Activated naive CD4-positive, alpha-beta T cell treated with Interleukin-2 at 50 U/mL for 16 hours (primary cell): Measurements from ENCODE around the gene ANKRD37.
"Not testable (repeated sequence)": the region's sequence is repeated elsewhere in the genome, so short reads cannot be mapped to it uniquely, and the experiment has no call there.

Experiments used
- DNase-seq: peaks from one replicate; pipeline ENCODE4 v3.0.0-alpha.2; 2020

The ANKRD37 gene, protein sequence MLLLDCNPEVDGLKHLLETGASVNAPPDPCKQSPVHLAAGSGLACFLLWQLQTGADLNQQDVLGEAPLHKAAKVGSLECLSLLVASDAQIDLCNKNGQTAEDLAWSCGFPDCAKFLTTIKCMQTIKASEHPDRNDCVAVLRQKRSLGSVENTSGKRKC

DNA sequence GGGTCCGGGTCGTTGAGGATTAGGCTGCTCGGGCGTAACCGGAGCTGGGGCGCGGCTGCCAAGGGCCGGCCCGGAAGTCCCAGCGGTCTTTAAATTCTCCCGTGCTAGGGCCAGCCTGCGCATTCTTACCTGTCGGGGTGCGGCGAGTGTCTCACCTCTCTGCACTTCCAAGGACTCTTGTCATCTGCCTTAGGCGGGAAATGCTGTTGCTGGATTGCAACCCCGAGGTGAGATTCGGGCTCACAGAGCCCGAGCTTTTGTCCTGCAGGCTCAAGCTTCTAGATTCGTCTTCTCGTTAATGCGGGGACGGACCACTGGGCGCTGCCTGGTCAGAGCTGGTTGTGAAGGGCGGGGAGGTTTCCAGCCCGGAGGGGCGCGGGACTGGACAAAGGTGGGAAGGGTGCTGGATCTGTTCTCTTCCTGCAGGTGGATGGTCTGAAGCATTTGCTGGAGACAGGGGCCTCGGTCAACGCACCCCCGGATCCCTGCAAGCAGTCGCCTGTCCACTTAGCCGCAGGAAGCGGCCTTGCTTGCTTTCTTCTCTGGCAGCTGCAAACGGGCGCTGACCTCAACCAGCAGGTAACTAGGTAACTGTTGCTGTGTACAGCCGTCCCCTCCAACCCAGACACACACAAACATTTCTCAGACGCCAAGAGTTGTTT is at the start of gene ANKRD37:
Gene ANKRD37 (plus strand): TSS at position 118 of the 662 bp plus-strand sequence. CDS start 83 bp downstream, at position 201.
- no peak for DNase-seq

DNA sequence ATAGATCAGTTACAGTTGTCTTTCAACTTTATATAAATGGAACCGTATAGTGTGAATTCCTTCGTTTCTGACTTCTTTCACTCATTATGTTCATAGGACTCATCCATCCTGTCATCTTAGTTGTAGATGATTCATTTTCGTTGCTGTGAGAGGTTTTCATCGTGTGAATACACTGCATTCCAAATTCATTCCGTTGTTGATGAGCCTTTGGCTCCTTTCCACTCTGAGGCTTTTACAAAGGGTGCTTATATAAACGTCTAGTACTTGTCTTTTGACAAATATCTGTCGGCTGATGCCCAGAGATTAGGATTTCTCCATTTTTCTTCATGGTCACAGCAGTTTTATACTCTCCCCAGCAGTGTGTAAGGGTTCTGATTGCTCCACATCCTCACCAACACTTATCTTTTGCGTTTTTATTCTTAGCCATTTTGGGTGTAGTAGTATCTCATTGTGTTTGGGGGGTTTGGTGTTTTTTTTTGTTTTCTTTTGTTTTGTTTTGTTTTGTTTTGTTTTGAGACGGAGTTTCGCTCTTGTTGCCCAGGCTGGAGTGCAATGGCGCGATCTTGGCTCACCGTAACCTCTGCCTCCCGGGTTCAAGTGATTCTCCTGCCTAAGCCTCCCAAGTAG is 49.6 kb upstream of the ANKRD37 start:
- DNase-seq = no peak

DNA sequence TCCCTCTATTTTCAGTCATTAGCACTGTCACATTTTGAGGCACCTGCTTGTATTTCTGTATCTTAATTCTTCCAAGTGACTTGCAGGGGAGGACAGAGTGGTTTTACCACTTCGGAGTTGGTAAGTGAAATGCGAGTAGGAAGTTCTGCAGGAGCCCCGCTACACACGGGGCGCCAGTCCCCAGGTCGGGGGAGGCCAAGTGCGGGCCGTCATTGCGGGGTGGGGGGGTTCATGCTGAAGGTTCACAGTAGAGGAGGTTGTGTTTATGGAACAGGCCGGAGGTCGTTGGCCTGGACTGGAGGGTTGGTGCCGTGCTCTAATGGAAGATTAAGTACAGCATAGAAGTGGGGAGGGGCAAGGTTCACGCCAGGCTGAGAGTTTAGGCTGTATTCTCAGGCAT is 45.0 kb upstream of the ANKRD37 start:
- no peak for DNase-seq

DNA sequence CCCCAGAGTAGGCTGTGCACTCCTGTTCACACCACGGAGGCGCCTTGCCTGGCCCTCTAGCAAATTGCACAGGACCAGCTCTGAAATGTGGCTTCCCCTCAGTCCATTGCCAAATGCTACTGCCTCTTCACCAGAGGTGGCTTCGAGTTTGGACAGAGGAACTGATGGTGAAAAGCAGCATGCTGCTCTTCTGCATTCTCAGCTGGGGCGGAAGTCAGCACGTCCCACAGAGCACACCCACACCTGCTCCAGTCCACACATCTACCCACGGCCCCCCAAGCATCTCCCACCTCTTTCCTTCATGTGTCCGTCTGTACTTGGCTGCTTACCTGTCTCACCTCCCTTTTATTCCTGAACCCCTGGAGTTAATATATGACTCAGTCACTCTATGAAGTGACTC is 44.4 kb upstream of the ANKRD37 start:
- DNase-seq = no peak

DNA sequence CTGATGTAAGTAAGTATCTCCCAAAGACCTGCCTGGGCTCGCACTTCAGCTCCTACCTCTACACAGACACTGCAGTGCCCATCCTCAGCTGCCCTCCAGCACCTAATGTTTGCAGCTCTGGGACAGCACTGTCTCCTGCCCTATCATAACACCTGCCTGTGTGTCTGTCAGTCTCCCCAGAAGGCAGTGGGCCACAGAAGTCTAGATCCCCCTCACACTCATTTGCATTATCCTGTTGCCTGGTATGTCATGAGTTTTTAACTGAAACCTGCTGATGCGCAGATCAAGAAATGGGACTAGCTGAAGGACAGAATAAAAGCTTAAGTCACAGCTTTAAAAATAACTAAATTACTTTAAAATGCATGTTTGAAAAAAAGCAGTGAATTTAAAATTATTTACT is 43.9 kb upstream of the ANKRD37 start:
- DNase-seq = no peak

DNA sequence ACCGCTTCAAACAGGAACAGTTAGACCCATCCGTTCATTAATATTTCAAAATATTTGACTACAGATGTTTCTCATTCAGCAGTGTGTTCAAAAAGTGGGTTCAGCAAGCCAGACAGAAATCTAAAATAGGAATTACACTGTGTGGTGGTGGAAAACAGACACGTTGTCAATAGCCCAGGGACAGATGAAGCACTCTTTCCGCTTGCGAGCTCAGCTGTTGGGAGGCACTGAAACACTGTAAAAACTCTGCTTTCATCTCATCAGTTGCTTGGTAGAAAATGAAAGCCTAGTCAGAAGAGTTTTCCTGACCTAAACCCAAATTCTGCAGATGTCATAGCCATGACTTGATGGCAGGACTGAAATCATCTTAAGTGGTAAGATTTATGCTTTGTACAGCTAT is 39.4 kb upstream of the ANKRD37 start:
- no peak for DNase-seq

DNA sequence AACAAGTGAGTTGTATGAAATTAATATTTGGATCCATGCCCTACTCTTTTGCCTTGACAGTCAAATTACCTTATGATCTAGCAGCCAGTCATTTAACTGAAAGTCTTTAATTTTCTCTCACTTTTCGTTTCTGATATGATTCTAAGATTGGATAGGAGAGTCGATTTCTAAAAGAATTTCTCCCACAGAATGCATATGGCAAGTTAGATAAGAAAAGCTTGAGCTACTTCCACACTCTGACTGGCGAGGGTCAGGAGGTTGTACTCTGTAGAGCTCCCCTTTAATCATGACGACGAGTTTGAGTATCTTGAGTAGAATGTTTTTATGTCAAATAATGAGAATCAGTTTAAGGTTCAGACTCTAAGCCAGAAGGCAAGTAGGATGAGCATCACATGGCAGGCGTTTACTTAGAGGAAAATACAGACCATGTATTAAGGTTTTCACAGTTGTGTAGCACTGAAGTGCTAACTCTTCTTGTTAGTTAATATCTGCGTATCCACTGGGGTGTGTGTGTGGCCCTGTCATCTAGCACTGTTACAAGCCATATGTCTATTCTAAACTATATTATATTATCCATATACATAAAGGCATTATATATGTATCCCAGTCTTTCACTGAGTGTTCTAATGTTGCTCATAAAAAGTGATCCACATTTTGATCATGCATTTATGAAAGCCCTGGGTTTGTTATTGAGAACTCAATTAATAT is 38.8 kb upstream of the ANKRD37 start:
- DNase-seq = no peak

DNA sequence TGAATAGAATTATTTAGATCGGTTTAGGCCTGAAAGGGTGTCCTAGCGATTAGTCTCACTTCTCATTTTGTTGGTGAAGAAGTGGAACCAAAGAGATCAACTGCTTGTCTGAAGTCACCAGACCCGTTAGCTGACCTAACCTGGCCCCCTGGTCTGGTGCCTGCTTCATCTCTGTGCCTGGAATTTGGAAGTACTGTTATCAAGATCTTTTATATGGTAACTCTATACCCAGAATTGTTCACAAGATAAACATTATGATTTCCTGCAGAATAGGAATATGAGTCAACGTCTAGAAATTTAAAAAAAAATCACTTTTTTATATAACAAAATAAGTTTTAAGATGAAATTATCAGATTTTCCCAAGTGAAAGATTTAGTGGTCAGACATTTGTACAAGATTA is 38.1 kb upstream of the ANKRD37 start:
- no peak for DNase-seq

DNA sequence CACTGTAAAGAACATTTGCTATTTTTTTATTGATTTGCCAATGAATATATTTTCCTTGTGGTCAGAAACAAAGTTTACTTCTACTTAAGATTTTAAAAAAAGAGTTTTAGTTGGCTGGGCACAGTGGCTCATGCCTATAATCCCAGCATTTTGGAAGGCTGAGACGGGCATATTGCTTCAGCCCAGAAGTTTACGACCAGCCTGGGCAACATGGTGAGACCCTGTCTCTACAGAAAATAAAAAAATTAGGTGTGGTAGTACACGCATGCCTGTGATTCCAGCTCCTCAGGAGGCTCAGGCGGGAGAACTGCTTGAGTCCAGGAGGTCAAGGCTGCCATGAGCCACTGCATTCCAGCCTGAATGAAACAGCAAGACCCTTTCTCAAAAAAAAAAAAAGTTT is 37.7 kb upstream of the ANKRD37 start:
- no peak for DNase-seq

DNA sequence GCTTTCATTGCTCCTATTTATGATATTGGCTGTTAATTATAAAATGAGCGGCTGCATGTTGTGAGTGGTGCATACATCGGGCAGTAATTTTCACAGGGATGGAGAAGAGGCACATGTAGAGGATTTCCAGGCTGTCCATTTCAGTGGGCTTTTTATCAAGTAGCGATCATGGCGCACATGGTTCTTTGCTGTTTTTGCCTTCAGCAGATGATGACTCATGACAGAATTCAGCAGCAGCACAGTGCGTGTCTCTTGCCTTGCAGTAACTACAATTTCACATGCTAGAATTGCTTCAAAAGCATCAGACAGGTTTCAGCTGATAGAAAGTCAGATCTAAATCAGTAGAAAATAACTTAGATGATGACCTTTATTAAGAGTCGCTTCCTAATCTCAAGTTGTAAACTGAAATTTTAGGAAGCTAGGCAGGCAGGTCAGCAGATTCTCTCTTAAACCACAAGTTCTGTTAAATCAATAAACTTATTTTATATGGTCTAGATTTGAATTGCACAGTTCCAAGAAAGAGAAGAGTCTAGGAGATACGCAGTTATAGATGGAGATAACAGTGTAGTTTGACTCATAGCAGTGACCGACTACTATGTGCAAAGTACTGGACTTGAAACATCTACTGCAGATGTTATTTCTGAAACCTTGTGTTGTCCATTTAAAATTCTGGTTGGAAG is 36.7 kb upstream of the ANKRD37 start:
- no peak for DNase-seq

DNA sequence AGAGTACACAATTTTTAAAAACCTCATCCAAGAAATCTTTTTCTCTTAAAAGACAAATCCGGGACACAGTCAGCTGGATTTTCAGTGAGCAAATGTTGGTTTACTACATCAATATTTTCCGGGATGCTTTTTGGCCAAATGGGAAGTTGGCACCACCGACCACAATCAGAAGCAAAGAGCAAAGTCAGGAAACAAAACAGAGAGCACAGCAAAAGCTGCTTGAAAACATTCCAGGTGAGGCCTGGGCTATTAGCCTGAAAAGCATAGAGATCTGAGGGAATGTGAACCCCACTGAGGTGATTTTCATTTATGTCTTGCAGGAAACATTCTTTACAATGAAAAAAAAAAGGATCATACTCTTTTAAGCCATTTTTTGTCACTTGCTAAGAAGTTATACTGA is 34.8 kb upstream of the ANKRD37 start:
- DNase-seq = no peak

DNA sequence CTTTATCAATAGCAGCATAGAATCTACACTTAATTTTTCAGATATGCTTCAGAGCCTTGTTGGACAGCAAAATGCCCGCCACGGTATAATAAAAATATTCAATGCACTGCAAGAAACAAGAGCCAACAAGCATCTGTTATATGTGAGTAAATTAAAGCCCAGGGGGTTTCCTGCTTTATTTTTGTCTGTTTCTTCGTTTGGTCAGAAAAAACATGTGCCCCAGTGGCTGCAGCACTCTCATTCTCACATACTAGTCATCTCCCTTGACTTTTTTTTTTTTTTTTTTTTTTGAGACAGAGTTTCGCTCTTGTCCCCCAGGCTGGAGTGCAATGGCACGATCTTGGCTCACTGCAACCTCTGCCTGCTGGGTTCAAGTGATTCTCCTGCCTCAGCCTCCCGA is 34.1 kb upstream of the ANKRD37 start:
- not testable (repeated sequence) for DNase-seq

DNA sequence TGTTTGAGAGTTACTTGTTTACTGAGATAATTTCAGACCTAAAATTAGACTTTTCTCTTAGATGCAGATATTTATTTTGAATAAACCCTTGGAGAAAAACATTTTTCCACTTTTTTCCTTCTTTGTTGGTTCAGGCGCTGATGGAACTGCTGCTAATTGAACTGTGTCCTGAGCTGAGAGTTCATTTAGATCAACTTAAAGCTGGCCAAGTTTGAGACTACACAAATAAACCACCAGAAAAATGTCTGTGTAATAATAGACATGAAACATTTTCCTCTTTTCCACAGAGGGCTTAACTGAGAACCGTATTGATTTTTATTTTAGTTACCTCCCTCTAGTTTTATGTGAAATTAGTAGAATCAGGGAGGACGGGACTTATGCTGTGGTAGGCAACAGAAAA is 33.4 kb upstream of the ANKRD37 start:
- DNase-seq = no peak

DNA sequence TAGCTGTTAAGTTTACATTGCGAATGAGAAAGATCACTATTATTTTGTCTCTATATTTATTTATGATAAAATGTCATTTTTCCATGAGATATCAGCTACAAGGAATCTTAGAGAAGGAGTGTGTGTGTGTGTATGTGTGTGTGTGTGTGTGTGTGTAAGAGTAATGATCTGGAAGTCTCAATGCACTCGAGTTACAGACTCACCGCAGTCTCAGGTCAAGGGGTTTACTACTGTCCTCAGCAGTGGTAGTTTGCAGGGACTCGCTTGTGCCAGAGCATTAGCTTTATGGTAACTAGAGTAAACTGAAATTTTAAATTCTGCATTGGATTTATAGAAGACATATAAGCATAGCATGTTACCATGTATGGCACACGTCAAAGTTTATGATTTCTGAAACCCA is 31.8 kb upstream of the ANKRD37 start:
- DNase-seq = no peak

DNA sequence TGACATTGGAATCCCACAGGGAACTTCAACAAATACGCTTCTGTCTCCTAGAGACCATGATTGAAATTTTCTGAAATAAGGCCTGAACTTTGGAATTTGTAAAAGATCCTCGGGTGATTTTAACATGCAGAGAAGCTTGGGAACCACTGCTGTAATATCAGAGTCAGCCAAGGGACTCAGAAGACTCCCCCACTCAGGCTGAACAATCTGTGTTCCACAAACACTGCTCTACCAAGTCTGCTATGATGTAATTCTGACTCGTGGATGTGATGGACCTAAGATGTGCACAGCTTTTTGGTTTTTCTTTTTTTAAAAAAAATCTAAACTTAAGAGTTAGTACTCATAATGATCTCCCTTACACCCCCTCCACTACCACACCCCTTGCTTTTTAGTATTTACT is 26.9 kb upstream of the ANKRD37 start:
- DNase-seq = no peak

DNA sequence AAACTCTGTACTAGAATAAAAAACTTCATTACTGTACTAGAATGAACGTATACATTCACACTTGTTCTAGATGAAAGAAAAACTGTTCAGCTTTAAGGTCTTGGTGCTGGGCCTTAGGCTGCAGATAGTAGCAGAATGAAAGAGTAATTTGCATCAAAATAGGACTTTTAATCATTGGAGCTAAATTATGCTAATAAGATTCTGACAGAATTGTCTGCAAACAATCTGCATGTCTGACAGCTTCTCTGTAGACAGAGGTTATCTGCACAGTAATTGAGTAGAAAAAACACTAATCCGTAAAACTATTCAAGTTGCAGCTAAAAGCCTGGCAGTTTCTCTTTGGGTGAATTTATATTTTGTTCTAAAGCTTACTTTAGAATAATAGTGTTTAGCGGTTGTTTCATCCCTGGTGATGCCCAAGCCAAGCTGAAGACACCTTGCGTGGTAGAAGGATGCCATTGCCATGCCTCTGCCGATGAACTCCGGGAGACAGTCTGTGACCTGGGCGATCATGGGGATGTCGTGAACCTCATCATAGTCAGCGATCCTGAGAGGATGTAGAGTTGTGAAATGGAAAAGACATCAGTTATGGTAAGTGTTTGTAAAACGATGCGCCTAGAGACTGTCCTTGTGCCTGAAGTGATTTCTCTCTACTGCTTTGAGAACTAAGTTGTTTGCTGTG is 26.2 kb upstream of the ANKRD37 start:
- DNase-seq = no peak

DNA sequence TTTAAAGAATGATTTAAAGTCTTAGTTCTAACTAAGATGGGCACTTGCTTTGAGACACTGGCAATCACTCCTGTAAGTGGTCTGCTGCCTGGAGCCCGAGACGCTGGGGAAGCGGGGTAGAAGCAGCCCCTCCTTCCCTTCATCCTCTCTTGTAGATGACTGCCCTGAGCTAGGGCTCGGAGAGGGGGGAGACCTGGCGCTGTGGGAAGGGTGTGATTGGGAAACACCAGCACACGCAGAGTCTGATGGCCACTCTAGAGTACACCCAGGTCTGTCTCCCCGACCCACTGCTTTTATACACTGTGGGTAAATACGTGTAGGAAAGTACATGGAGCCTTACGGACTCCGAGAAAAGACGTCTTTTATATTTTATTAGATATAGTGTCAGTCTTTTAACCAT is 24.9 kb upstream of the ANKRD37 start:
- DNase-seq = no peak

DNA sequence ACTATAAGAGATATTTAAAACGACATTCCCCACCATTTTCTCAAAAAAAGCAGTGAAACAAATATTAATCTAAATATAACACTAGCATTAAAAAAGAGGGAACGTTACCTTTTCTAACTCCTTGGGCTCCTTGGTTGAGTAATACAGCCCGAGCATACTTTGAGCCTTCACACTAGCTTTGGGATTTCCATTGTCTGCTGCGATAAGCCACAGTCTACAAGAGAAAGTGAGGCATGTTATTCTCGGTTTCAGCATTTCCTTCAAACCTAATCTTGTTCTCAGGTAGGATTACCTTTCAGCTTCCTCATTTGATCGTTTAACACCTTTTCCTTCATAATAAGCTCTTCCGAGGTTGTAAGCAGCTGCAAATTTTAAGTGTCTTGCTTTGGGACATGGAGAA is 22.6 kb upstream of the ANKRD37 start:
- no peak for DNase-seq

DNA sequence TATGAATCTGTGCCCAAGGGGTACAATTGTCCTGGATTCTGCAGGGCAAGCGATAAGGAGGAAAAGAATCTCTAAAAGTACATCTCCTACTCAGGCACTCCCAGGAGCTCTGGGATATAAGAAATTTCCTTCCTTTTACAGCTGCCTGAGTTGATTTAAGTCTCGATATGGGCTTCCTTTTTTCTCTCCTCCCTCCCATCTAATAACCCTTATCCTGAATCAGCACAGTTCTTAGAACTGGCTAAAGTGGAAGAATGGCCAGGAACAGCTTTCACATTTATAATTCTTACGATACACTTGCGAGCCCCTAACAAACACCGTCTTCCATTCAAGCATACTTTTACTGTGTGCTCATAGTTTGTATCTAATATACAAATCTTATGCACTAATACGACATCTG is 22.1 kb upstream of the ANKRD37 start:
- no peak for DNase-seq

DNA sequence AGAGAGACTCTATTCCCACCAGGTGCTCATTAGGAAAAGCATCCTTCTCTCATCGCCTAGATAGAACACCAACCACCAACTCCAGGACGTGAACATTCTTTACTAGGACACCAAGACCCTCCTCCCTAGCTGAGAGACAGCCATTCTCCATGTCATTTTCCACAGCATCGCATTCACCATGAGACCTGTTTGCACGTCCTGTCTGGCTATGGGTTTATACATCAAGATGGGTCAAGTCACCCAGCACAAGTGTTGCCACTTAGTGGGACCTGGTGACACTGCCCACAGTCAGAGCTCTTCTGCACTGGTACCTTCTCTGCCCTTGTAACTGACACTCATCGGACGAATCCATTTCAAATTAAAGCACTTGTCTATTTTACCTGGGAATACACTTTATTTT is 18.4 kb upstream of the ANKRD37 start:
- no peak for DNase-seq

DNA sequence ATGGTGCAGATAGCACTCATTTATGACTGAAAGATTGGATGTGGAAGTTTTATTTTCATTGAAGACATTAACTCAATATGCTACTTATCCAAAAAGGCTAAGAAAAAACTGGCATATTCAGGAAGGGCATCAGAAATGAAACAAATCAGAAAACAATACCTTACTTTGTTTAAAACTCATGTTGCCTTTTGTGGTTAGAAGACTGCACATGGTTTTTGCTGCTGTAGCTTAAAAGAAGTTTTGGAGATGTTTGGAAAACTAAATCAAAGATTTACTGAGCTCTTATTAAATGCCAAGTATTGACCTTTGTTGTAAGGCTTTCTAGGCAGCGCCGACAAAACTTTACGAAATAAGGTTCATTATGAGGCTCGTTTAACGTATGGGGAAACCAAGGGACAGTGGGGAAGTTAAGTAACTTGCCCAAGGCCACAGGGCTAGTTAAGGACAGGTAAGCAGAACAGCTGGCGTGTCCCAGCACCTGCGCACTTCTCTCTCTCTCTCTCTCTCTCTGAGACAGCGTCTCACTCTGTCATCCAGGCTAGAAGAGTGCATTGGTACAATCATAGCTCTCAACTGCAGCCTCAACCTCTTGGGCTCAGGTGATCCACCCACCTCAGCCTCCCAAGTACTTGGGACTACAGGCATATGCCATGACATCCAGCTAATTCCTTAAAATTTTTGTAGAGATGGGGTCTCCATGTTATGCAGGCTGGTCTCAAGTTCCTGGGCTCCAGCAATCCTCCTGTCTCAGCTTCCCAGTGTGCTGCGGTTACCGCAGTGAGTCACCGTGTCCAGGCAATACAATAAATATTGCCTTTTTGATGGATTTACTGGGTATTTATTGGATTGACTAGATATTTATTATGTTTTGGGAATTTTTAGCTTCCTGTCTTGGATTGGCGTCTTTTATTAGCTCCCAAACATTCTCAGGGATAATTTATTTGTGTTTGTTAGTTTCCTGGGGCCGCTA is 17.0 kb upstream of the ANKRD37 start:
- DNase-seq = no peak

DNA sequence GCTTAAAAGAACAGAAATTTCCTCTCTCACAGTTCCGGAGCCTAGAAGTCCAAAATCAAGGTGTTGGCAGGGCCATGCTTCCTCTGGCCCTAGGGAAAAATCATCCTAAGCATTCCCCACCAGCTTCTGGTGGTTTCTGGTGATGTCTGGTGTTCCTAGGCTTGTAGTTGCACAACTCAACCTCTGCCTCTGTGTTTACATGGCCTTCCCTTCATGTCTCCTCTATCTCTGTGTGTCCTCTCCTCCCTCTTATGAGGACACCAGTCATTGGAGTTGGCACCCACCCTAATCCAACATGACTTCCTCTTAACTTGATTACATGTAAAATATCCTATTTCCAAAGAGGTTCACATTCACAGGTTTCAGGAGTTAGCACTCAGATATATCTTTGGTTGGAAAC is 16.3 kb upstream of the ANKRD37 start:
- DNase-seq = no peak
